ENCODE data around the gene FBXW7.

The FBXW7 gene

GRCh38 chr4:152322656-152323055 is 213.2 kb downstream of the FBXW7 start:
- no peak for DNase-seq

- DNase-seq: no peak
Measured at GRCh38 chr4:152321923-152322322, 214.0 kb downstream of the FBXW7 start.

- no peak for DNase-seq
Measured at GRCh38 chr4:152321398-152321797, 214.5 kb downstream of the FBXW7 start.

- DNase-seq: no peak
Measured at GRCh38 chr4:152316969-152317368, 218.9 kb downstream of the FBXW7 start.

GRCh38 chr4:152310257-152310656 is 225.6 kb downstream of the FBXW7 start:
- DNase-seq: peak; percentile 98

- no peak for DNase-seq
Measured at GRCh38 chr4:152309418-152309817, 226.5 kb downstream of the FBXW7 start.

GRCh38 chr4:152308951-152309350 is 226.9 kb downstream of the FBXW7 start:
- DNase-seq: no peak

GRCh38 chr4:152307669-152308068 is 228.2 kb downstream of the FBXW7 start:
- no peak for DNase-seq

- no peak for DNase-seq
Measured at GRCh38 chr4:152306541-152306940, 229.4 kb downstream of the FBXW7 start.

GRCh38 chr4:152304220-152304619 is 231.7 kb downstream of the FBXW7 start:
- DNase-seq: peak; percentile 80

- DNase-seq: no peak
Measured at GRCh38 chr4:152301381-152301780, 234.5 kb downstream of the FBXW7 start.

GRCh38 chr4:152299553-152299952 is 236.3 kb downstream of the FBXW7 start:
- no peak for DNase-seq

- no peak for DNase-seq
Measured at GRCh38 chr4:152296386-152296785, 239.5 kb downstream of the FBXW7 start.

- no peak for DNase-seq
Measured at GRCh38 chr4:152294765-152295164, 241.1 kb downstream of the FBXW7 start.

- DNase-seq: no peak
Measured at GRCh38 chr4:152294331-152294730, 241.6 kb downstream of the FBXW7 start.

GRCh38 chr4:152293527-152293926 is 242.4 kb downstream of the FBXW7 start:
- DNase-seq: no peak

- peak; percentile 11 for DNase-seq
Measured at GRCh38 chr4:152290366-152290921, 245.4 kb downstream of the FBXW7 start.

GRCh38 chr4:152289941-152290340 is 246.0 kb downstream of the FBXW7 start:
- peak; percentile 26 for DNase-seq

GRCh38 chr4:152289541-152289940 is 246.4 kb downstream of the FBXW7 start:
- DNase-seq: no peak

- DNase-seq: no peak
Measured at GRCh38 chr4:152283801-152284470, 252.0 kb downstream of the FBXW7 start.

GRCh38 chr4:152281822-152282221 is 254.1 kb downstream of the FBXW7 start:
- no peak for DNase-seq

GRCh38 chr4:152281211-152281610 is 254.7 kb downstream of the FBXW7 start:
- peak; percentile 23 for DNase-seq

GRCh38 chr4:152279234-152279566 is 256.7 kb downstream of the FBXW7 start:
- DNase-seq: no peak

GRCh38 chr4:152278505-152279233 is 257.2 kb downstream of the FBXW7 start:
- DNase-seq: peak; percentile 80

GRCh38 chr4:152278172-152278504 is 257.8 kb downstream of the FBXW7 start:
- DNase-seq: no peak

All from islet precursor cell (in vitro differentiated cells).